ENCODE results near the gene POU4F3. TPM values are rescaled to one million over a fixed set of nuclear protein-coding genes. Genes with fewer than 3 reads are reported as not detected.
A peak's percentile ranks its signal among the peaks of the same experiment; 100 is the strongest.

POU4F3 gene
- total RNA-seq, 1 donor from 2014 or later: not detected

DNA sequence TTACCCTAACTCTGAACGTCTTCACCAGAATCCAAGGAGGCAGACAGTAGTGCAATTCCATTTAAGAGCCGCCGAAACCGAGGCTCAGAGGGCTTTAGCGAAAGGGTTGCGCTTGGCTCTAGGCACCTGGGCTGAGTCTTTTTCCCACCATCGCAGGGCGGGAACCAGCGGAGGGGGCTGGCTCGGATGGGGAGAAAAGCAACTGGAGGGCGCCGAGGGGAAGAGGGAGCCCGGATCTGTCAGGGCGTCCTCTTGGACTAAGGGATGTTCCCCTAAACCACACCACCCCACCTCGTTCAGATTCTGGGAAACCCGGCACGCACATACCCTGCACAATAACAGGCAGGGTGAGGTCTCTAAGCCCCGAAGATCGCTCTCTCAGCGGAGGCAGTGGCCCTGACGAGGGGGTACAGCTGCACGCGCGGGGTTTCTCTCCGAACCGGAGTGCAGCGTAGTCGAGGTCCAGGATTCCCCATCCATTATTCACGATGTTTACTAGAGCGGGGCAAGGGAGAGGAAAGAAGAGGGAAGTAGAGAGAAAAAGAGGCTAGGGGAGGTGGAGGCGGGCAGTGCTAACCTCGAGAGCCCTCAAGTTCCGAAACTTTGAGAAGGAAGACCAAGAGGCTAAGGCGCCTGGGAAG, 1.3 kb upstream of the POU4F3 start:
- ATAC-seq (no peak), DNase-seq (ENCODE audit: low spot score) (no peak)
- intact Hi-C loops (cut with DNase I): no loop called here

DNA sequence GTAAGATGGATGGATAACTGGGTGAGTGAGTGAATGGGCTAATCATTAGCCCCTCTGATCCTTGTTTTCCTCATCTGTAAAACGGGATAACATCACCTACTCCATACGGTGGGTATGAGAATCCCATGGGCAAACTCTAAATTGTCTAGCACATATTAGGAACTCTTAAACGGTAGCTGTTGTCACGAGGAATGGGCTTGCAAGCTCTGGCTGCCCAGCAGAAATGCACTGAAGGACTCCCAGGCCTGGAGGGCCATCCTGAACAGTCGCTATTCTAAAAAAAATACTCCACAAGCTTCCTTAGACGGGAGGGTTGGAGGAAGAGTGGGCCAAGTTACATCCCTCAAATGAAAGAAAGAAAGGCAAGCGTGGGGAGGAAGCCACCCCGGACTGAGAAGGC, 711 bp upstream of the POU4F3 start:
- ATAC-seq: no peak
- intact Hi-C loops (cut with DNase I): no loop called here
- DNase-seq (ENCODE audit: low spot score): no peak

DNA sequence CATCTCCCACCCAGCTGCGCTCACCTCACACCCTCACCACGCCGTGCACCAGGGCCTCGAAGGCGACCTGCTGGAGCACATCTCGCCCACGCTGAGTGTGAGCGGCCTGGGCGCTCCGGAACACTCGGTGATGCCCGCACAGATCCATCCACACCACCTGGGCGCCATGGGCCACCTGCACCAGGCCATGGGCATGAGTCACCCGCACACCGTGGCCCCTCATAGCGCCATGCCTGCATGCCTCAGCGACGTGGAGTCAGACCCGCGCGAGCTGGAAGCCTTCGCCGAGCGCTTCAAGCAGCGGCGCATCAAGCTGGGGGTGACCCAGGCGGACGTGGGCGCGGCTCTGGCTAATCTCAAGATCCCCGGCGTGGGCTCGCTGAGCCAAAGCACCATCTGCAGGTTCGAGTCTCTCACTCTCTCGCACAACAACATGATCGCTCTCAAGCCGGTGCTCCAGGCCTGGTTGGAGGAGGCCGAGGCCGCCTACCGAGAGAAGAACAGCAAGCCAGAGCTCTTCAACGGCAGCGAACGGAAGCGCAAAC, 1.1 kb downstream of the POU4F3 start:
- intact Hi-C loops (cut with DNase I): no loop called here
- no peak for DNase-seq (ENCODE audit: low spot score)
- no peak for ATAC-seq

DNA sequence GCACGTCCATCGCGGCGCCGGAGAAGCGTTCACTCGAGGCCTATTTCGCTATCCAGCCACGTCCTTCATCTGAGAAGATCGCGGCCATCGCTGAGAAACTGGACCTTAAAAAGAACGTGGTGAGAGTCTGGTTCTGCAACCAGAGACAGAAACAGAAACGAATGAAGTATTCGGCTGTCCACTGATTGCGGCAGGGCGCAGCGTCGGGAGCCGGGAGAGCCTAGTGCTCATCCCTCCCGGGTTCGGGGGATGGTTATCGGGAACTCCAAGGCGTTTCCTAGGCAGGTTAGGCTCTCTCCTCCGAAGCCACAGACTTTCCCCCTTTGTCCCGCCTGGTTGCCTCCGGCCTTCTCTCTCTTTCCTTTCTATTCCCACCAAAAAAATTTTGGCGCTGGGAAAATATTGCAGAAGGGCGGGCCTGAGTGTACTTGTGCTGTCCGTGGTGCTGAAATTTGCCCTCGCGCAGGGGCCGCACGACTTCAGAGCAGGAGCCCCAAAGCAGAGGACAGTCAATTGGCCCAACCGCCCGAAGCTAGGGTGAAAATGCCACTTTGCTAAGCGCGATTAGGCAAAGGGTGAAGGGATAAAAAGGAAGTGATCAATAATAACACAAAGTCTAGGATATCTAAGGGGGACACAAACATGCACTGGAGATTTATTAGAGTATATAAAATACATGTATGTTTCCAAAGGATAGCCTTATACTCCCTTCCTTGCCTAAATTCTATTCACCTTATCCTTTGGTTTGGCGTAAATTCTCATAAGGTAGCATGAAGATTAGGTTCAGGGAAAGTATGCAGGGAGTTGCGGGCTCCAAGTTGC, 1.8 kb downstream of the POU4F3 start:
- intact Hi-C loops (cut with DNase I): no loop called here
- ATAC-seq (no peak), DNase-seq (ENCODE audit: low spot score) (peak; percentile 73)

DNA sequence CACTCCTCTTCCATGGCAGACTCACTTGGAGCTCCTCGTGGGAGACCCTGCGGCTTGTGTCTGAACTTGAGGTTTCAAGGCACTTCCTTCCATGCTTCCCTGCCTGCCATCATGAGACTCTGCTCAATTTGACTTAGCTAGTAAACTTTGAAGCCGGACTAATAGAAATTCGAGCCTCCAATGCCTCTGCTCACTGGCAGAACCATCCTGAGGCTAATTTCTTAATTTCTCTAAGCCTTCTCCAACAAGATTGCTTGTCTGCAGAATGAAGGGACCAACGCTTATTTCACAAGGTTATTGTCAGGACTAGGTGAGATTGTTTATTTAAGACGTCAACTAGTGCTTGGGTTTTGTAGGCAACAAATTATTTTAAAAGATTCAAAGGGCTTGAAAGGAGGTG, 3.2 kb downstream of the POU4F3 start:
- no peak for DNase-seq (ENCODE audit: low spot score)
- intact Hi-C loops (cut with DNase I): no loop called here
- no peak for ATAC-seq

DNA sequence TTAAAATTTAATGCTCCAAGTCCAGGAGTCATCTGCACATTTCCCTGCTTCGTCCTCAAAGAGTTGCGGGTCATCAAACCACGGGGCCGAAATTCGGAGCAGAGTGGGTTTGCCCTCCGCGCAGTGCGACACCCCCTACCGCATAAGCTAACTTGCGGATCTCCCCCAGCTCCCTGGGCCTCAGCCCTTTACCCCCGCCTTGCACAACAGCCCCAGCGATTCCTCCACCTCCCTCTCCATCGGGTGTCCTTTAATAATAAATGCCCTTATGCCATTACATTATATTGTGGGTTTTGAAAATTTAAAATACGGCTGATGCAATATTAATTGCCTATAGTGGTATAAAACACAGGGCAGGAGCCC, 3.9 kb downstream of the POU4F3 start:
- ATAC-seq (no peak), DNase-seq (ENCODE audit: low spot score) (no peak)
- intact Hi-C loops (cut with DNase I): no loop called here

DNA sequence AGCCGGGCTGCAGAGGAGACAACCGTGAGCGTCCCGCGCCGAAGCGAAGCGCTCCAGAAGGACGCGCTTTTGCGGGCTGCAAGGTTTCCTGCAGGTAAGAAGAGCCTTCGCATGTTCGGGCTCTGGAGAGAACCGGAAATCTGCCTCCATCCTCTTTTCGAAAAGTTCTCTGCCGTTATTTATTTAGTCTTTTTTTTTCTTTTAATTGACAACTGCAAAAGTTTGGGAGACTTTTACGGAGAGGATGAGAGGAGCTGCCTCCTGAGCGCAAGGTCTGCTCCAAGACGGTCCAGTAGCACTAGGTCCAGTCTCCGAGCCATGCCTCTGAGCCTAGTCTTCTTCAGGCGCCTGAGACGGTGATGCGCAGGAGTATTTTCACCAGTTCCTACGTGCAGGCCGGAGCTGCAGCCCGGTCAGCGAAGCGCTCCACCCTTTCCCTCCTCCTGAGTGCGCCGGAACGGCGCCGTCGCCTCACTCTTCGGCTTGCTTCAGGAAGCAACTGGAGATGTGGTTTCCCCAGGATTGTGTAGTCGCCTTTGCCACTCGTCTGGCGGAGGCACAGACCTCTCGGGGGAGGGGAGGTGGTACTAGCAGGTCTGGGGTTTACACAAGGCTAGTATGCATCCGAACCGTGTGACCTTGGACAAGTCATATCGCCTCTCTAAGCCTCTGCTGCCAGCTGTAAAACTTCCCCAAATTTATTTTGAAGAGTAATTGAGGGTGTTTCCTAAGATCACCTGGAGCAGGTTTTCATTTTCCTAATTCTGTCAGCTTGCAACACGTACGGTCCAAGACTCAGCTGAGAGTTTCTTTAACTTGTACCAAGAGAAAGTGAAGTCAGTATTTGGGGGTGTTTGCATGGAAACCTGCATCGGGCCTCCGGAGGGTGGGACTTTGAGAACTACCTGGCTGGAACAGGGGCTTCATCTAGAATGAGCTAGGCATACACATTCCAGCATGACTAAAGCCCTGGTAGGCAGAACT, 4.5 kb downstream of the POU4F3 start:
- DNase-seq (ENCODE audit: low spot score): no peak
- intact Hi-C loops (cut with DNase I): no loop called here
- no peak for ATAC-seq

DNA sequence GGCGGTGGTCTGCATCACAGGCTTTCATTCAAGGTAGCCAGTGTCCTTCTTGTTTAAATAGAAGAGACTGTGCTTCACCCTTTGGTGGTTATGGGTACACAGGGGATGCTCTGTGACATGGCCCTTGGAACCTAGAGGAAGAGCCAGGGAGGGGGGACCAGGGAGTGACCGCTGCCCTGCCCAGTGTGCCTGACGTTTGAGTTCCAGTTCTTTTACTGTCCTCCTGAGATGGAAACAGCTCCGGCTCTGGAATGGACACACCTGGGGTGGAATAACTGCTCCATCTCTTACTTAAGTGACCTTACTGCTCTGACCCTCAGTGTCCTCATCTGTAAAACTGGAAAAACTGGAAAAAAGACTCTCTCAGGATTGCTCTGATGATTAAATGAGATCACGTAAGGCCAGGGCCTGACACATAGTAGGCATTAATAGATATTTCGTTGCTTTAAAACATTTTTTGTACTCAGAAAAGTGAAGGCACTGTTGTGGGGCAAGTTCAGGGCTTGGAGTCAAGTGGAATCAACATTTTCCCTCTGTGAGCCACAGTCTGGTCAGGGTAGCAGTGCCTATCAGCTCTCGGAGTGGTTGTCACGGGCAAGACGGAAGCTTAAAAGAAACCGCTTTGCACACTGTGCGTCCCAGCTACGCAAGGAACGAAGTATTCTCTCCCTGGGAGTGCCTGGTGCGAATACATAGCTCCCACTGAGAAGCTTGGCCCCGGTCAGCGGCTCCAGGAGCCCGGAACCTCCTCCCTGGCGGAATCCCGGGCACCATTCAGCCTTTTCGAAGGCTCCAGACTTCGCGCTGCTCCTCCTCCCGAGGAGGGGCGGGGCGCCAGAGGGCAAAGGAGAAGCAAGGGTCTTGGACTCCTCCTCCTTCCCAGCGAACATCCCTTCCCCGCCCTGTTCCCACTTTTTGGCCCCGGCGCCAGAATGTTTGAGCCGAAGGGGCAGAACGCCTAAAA, 5.8 kb downstream of the POU4F3 start:
- DNase-seq (ENCODE audit: low spot score) (no peak), ATAC-seq (no peak)
- intact Hi-C loops (cut with DNase I): no loop called here

DNA sequence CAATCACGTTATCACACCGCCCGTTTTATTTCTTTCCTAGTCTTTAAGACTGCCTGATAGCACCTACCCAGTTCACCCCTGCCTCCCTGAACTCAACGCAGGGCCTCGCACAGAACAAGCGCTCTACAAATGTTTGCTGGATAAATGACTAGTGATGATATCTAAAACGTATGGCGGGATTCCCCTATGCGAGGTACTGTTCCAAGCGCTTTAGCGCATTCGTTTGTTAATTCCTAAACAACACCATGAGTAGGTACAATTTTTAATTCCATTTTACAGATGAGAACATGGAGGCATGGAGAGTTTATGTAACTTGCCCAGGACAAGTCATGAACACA, 6.6 kb downstream of the POU4F3 start:
- intact Hi-C loops (cut with DNase I): no loop called here
- ATAC-seq (no peak), DNase-seq (ENCODE audit: low spot score) (no peak)

DNA sequence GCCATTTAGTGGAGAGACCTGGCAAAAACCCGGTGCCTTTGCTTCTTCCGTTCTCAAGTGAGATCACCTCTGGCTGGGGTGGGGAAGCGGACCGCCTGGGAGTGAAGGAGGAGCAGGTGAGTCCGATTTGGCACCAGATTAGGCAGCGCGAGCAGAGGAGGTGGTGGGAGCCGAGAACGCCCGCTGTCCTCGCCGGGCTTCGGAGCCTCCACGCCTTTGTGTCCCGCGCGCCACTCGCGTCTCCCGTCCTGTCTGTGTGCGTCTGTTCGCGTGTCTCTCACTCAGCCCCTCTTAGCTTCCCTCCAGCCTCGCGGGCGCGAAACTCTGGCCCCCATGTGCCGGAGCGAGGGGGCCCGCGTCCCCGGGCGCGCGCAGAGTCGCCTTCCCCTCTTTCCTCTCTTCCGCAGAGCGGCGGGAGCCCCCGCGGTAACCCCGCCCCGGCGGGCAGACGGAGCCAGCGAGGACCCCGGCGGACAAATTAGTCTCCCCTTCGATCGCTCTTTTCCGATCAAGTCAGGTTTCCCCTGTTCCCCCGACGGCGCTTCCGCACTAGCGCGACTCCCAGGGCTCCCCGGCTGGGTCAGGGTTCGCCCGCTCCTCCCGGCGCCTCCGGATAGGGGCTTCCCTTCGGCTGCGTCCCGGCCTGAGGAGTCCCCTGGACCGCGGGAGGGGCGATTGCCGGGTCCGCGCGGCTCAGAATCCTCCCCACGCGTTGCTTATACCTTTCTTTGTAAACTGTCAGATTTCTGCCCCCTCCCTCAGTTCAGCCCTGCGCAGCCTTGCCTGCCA, 7.1 kb downstream of the POU4F3 start:
- ATAC-seq (no peak), DNase-seq (ENCODE audit: low spot score) (no peak)
- intact Hi-C loops (cut with DNase I): no loop called here

DNA sequence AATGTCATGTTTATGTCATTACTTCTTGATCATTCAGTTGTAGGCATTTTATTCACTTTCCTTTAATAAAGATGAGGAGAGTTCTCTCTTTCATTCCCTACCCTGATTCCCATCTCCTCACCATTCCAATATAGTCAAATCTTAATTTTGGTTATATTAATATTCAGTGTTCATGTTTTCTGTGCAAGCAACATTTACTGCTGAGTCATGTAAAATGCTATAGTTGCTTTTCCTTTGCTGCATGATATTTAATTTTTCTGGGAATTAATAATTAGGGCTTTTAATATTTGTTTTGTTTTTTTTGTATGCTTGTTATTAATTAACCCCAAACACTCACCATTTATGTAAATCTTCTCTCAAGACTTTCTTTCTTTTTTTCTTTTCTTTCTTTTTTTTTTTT, 18.5 kb downstream of the POU4F3 start:
- intact Hi-C loops (cut with DNase I): no loop called here
- DNase-seq (ENCODE audit: low spot score): no peak
- ATAC-seq: no peak

DNA sequence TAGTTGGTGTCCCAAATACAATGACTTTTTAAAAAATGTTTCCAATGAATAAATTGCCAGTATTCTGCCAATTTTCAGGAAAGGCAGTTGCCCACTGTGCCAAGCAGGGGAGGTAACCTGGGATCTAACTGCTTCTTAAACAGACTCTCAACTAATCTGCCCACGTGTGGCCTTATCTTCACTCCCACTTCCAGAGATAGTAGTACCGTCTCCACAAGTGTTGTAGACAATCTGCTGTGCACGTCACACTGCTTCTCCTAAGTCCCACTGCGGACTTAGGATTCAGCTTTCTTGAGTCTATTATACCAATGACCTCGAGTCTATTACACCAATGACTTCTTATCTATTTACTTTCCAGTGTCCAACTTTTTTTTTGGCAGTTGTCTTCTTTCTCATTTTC, 21.2 kb downstream of the POU4F3 start:
- intact Hi-C loops (cut with DNase I): no loop called here
- DNase-seq (ENCODE audit: low spot score) (no peak), ATAC-seq (no peak)

DNA sequence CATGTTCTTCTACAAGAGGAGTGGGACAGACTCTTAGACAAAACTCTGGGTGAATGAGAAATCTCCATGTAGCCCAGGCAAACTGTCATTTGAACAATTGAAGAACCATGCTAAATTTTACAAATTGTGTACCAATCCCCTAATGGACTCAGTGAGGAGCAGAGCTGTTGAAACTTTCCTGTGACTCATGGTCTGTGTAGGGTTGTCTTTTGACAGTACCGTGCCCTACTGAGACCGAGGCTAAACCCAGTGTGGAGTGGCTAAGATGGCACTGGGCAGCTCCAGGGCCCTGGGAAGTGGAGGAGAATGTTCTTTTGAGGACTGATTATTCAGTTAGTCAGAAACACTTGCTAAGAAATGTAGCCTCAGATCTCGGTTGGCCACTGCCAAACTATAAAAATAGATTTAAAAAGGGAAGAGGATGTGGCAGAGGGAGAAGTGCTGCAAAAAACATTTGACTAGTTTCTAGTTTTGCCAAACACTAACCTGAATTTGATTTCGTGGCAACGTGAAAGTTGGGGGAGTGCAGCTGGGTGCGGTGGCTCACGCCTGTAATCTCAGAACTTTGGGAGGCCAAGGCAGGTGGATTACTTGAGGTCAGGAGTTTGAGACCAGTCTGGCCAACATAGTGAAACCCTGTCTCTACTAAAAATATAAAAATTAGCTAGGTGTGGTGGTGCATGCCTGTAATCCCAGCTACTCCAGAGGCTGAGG, 24.7 kb downstream of the POU4F3 start:
- intact Hi-C loops (cut with DNase I): no loop called here
- DNase-seq (ENCODE audit: low spot score) (no peak), ATAC-seq (no peak)

DNA sequence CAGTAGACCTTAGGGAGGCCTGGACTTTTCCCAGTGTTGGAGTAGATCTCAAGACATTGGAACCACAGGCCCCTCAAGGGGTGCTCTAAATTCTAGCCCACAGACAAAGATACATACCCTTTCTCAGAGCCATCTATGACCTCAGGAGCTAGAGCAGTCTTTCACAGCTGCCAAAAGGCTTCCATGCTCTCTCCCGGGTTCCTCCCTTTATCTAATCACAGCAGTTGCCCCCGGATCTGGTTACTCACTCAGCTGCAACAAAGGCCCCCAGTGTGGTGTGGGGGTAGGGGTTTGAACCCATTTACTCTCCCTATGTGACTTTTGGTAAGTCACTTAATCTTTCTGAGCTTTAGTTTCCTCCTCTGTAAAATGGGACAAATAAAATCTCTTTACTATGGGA, 27.0 kb downstream of the POU4F3 start:
- no peak for DNase-seq (ENCODE audit: low spot score)
- intact Hi-C loops (cut with DNase I): no loop called here
- no peak for ATAC-seq

DNA sequence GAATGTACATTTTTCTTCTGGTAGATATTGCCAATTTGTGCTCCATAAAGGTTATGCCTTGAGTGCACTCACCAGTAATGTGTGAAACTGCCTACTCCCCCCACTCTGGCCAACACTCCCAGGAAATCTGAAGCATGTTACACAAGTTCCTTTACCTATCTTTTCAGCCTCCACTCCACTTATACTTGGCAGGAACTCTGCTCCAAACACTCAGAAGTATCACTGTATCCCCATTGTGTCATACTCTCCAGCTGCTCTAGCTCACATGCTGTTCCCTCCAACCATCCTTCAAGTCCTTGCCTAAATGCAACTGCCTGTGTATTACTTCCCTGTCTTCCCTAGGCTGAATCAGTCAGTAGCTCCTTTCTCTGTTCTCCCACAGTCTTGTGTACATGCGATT, 28.3 kb downstream of the POU4F3 start:
- DNase-seq (ENCODE audit: low spot score) (no peak), ATAC-seq (no peak)
- intact Hi-C loops (cut with DNase I): no loop called here

DNA sequence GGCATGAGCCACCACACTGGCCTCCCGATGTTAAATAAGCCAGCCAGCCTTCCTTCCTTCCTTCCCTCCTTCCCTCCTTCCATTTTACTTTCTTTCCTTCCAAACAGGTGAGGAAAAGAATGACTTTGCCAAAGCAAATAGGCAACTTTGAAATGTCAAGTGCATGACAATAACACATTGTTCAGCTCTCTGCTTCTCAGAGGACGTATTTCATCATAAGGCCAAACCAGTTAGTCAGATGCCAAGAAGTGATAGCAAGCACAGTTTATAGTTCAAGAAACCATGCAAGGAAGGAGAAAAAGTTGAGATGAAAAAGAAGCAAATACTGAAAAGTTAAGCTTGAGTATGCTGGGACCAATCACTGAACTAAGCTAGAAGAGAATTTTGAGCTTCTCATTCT, 29.5 kb downstream of the POU4F3 start:
- no peak for ATAC-seq

DNA sequence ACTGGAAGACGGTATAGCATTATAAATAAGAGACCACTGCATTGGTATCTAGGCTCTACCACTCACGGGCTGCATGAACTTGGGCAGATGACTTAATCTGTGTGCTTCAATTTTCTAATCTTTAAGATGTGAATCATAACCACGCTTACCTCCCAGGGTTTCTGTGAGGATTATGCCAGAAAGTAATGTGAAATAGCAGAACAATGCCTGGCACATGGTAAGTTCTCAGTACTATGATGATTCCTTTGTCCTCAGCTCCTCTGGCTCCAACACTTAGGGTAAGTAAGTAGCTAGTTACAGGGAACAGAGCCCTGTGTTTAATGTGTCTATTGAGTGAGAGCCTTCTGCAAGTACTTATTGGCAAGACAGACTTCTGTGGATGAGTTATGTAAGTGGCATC, 31.1 kb downstream of the POU4F3 start:
- intact Hi-C loops (cut with DNase I): no loop called here
- DNase-seq (ENCODE audit: low spot score) (no peak), ATAC-seq (no peak)

More for the DNA sequence above, 29.5 kb downstream of the POU4F3 start:
- intact Hi-C loops (cut with DNase I): no loop called here
- DNase-seq (ENCODE audit: low spot score): no peak
